ENCODE measurements around the gene LYPD6B.

Gene LYPD6B

DNA sequence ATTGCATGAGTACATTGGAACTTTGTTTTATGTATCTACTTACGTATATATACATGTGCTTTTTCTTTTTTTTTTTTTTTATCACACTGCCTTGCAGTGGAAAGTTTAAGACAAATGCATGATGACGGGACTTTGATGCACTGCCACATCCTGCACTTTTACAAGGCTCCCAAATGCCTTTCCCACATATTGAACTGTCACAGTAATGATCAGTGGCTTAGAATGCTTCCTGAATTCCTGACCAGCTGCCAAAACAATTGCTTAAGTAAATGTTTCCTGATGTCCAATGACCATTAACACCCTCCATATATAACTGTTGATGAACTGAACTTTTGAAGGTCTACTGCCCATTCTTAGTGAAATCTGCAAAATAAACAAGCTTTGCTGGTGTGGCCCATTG is 60.2 kb downstream of the LYPD6B start:
- TF ChIP-seq, protein P1, sequence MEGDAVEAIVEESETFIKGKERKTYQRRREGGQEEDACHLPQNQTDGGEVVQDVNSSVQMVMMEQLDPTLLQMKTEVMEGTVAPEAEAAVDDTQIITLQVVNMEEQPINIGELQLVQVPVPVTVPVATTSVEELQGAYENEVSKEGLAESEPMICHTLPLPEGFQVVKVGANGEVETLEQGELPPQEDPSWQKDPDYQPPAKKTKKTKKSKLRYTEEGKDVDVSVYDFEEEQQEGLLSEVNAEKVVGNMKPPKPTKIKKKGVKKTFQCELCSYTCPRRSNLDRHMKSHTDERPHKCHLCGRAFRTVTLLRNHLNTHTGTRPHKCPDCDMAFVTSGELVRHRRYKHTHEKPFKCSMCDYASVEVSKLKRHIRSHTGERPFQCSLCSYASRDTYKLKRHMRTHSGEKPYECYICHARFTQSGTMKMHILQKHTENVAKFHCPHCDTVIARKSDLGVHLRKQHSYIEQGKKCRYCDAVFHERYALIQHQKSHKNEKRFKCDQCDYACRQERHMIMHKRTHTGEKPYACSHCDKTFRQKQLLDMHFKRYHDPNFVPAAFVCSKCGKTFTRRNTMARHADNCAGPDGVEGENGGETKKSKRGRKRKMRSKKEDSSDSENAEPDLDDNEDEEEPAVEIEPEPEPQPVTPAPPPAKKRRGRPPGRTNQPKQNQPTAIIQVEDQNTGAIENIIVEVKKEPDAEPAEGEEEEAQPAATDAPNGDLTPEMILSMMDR (conservative IDR thresholded peaks at IDR 0.05; ENCODE audit: control insufficient read depth, insufficient read depth, low read depth, low read length): no peak
- H3K4me3 ChIP-seq (ENCODE audit: control insufficient read depth, low read depth, low read length): no peak overlapping the region
- DNase-seq (ENCODE audit: low read depth): peak; percentile 11

DNA sequence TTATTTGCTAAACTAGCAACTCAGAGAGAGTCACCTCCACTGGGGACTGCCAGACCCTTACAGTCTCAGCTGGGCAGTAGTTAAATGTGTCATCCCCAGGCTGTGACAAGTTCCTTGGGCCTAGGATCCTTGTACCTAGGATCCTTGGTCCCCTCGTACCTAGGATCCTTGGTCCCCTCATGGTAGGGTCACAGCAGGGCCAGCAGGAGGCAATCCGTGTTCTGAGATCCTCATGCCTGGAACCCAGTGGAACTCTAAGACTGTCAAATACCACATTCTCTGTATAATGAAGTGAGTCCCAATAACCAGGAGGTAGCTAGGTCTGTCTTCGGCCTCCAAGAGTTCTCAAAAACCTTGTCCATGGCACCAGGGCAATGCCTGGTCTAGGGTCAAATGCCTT is 60.8 kb downstream of the LYPD6B start:
- no peak overlapping the region for H3K4me3 ChIP-seq (ENCODE audit: control insufficient read depth, low read depth, low read length)
- no peak for DNase-seq (ENCODE audit: low read depth)
- TF ChIP-seq, protein P1 (conservative IDR thresholded peaks at IDR 0.05; ENCODE audit: control insufficient read depth, insufficient read depth, low read depth, low read length): no peak

DNA sequence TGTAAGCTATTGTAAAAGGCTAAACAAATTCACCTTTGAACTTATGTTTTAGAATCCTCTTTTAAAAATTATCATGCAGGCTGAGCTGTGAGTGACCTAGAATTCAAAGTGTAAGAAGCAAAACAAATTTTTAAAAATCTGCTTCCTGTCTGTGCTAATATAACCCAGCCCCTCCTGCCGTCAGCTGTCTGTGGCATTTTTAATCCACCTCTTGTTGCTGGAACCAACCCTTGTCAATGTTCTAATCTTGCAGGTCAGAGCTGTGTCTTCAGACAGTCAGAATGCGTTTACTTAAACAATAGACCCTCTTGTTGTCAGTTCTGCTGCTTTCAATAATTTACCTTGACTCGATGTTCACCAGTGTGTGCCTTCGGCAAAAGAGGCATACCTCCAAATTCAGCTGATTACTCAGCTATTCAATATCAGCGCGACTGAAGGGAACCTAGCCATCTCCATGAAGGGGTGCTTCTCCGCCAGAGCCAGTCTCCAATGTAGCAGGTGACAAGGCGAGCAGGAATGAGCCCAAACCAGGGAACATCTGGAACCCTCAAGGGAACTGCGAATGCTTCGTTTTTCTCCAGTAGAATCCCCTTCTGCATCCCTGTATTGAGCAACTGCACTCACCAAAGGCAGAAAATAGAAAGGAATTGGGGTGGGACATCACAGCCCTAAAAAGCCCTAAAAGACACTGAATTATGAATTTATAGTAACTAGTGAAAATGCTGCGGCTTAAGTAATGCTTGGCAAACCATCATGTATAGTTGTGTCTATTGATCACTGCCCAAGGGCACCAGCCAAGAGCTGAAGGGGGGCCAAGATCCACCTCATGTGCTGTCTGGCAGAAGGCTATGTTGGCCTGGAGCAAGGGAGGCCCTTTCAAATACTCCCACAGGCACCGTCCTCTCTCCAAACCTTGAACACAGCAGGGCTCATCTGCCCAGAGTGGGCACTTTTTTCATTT is 62.5 kb downstream of the LYPD6B start:
- no peak for DNase-seq (ENCODE audit: low read depth)
- TF ChIP-seq, protein P1 (conservative IDR thresholded peaks at IDR 0.05; ENCODE audit: control insufficient read depth, insufficient read depth, low read depth, low read length): no peak
- no peak overlapping the region for H3K4me3 ChIP-seq (ENCODE audit: control insufficient read depth, low read depth, low read length)

DNA sequence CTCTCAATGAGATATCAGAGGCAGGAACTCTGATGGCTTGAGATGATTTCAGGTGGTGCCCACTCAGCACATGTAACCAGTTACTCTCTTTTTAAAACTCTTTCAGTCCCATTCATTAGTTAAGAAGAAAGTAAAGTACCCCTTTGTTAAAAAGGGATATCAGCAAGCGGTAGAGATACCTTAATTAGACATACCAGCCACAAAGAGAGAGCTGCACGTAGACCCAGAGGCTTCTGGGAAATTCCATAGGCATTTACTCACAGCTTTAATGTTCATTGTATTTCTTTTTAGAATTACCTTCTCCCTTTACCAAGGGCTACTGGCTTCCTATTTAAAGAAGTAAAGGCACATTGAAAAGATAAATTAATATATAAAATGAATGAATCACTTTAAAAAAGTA is 63.3 kb downstream of the LYPD6B start:
- TF ChIP-seq, protein P1 (conservative IDR thresholded peaks at IDR 0.05; ENCODE audit: control insufficient read depth, insufficient read depth, low read depth, low read length): no peak
- DNase-seq (ENCODE audit: low read depth): no peak
- no peak overlapping the region for H3K4me3 ChIP-seq (ENCODE audit: control insufficient read depth, low read depth, low read length)

DNA sequence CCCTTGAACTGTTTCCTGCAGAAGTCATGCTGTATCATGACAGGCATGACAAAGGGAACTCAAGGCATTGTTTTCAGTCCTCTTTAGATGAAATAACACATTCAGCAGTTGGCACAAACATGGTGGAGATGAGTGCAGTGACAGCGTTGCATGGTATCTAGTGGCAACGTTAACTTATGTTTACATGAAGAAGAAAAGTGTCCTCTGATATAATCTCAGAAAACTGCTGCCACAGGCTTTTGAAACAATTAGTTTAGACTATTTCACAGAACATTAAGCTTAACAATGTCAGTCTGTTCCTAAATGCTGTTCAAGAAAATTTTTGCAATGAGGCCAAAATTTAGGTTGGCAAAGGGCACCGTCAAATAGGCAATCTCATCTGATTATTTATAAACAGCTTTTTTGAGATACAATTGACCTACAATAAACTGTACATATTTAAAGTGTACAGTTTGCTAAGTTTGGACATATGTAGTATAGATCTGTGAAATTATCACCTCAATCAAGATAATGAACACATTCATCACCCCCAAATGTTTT is 64.7 kb downstream of the LYPD6B start:
- no peak for DNase-seq (ENCODE audit: low read depth)
- no peak overlapping the region for H3K4me3 ChIP-seq (ENCODE audit: control insufficient read depth, low read depth, low read length)
- TF ChIP-seq, protein P1 (conservative IDR thresholded peaks at IDR 0.05; ENCODE audit: control insufficient read depth, insufficient read depth, low read depth, low read length): no peak

DNA sequence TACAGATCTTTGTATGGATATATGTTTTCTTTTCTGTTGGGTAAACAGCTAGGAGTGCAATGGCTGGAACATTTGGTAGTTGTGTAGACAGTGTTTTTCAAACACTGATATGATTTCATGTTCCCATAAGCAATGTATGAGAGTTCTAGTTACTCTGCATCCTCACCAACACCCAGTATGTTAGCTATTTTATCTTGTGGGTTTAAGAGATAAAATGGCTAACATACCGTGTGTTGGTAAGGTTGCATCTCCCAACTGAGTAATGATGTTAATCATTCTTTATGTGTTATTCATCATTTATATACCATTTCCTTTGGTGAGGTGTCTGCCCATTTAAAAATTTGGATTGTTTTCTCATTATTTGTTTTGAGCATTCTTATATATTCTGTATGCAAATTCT is 65.7 kb downstream of the LYPD6B start:
- DNase-seq (ENCODE audit: low read depth): no peak
- no peak overlapping the region for H3K4me3 ChIP-seq (ENCODE audit: control insufficient read depth, low read depth, low read length)
- TF ChIP-seq, protein P1 (conservative IDR thresholded peaks at IDR 0.05; ENCODE audit: control insufficient read depth, insufficient read depth, low read depth, low read length): no peak
